HG03342 (cell line): ENCODE measurements around the gene RPL22.

Source experiments
- ATAC-seq: cut with Tn5 transposase; IDR thresholded peaks from one replicate; pipeline ENCODE4 v1.9.1; 2021; ENCODE audit warnings: mild to moderate bottlenecking, moderate library complexity; ENCODE audit not compliant: unreplicated experiment

Gene RPL22

DNA sequence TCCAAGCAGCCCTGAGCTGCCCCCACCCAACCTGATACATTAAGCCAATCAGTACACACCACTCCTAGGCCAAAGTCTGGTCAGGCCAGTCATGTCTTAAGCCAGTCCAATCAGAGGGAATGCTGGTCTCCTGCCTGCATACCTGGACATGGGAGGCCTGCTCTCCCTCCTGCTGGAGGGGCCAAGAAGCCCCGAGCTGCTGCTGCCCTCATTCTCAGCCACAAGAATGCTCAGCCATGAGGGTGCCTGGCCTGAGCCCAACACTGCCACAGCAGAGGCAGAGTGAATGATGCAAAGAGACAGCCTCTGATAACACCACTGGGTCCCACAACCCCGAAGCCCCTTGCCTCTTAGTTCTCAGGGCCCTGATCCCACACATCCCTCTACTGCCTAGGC is 42.3 kb downstream of the RPL22 start:
- ATAC-seq: no peak

- no peak for ATAC-seq
Observed at GRCh38 chr1:6154525-6155319, 44.7 kb downstream of the RPL22 start.

DNA sequence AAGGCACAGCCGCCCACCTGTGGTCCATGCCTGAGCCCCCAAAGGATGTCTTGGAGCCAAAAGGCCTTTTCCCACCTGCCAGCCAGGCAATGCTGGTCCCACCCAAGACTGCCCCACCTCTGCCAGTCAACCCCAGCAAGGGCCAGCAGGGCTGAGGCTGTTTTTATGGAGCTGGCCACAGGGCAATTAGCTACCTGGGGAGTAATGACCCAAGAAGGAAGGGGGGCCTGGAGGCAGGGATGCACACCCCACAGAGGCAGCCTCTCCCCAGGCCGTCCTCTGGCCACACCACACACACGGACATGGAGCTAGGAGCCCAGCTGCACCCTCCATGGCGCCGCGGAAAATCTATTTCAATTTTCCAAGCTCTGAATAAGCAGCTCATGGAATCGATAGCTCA is 46.5 kb downstream of the RPL22 start:
- ATAC-seq: no peak

GRCh38 chr1:6152181-6152580 is 47.2 kb downstream of the RPL22 start:
- ATAC-seq: no peak

GRCh38 chr1:6151291-6151822 is 48.0 kb downstream of the RPL22 start:
- no peak for ATAC-seq

DNA sequence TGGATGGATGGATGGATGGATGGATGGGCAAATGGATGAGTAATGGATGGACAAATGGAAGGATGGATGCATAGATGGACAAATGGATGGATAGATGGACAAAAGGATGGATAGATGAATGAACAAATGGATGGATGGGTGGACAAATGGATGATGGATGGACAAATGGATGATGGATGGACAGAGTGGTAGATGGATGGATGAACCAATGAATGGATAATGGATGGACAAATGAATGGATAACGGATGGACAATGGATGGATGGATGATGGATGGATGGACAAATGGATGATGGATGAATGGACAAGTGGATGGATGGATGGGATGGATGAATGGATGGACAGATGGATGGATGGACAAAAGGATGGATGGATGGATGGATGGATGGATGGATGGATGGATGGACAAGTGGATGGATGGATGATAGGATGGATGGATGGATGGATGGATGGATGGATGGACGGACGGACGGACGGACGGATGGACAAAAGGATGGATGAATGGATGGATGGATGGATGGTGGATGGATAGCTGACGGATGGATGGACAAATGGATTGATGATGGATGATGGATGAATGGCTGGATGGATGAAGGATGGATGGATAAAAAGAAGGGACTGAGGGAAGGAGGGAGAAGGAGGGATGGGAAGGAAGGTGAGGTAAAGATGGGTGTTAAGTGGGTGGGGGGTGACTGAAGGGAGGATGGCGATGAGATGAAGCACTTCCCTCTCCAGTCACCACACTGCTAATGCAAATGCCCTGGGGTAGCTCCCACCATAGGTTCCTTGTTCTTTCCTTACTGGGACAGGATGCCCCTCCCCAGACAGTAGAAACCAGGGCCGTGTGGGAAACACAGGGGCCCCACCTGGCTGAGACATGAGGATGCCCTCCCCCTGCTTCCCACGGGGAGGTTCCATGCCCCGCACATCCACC is 49.1 kb downstream of the RPL22 start:
- ATAC-seq: no peak

GRCh38 chr1:6149597-6149996 is 49.8 kb downstream of the RPL22 start:
- ATAC-seq: no peak

DNA sequence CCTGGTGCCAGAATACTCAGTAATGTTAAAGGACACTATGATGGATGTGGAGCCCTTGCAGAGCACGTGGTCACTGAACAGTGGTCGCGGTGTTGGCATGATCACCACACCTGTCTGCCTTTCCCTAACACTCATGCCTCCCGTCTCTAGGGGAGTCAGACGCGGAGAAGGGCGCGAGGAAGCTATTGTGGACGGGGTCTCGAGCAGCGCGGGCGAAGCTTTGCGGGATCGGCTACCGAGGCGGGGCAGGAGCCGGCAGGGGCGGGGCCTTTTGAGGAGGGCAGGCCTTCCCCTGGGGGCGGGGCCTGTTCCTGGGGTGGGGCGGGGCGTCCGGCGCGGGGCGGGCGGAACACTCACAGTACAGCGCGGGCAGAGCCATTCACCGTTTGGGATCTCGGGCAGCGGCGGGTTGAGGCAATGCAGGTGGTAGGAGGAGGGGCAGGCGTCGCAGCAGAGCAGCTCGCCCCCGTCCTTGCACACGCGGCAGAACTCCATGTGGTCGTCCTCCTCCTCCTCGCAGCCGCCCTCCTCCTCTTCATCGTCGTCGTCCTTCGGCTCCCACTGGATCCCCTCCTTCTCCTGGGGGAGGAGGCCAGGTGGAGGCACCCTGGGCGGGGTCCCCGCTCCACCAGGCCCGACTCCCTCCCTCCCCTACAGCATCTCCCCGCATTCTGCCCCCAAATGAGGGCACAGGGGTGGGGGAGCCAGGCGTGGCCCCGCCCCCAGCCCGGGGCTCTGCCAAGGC is 50.7 kb downstream of the RPL22 start:
- ATAC-seq: no peak

GRCh38 chr1:6145864-6146410 is 53.5 kb downstream of the RPL22 start:
- no peak for ATAC-seq

- no peak for ATAC-seq
Observed at GRCh38 chr1:6145396-6145750, 54.0 kb downstream of the RPL22 start.

DNA sequence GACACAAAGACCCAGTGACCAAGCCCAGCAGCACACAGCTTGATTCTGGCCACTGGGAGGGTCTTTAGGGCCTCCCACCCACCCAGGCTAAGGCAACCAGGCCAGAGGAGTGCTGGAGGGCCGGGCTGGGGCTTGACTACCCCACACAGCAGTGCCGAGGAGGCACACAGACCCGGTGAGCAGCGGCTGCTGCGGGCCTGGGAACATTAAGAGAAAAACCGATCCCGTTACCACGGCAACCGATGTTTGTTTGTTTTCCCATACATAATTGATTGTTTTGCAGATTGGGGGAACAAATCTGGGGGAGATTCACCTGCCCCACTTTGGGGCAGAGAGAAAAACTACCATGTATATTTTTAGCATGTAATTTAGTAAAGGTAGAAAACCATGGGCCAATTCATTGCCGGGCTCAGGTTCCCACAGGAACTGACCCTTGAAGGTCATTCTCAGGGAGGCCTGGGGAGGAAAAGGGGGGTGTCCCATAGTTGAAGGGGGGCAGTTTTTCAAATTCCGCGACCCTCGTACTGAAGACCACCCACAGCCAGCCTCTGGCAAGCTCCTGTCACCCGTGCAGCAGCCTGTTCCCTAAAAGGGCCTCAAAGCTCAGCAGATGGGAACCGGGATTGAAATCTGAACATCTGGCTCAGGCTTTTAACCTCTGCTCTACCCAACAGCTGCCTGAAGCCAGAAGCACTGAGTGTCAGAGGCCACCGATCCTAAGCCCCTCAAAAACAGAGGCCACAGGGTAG is 54.6 kb downstream of the RPL22 start:
- ATAC-seq: no peak

GRCh38 chr1:6144175-6144574 is 55.2 kb downstream of the RPL22 start:
- no peak for ATAC-seq

DNA sequence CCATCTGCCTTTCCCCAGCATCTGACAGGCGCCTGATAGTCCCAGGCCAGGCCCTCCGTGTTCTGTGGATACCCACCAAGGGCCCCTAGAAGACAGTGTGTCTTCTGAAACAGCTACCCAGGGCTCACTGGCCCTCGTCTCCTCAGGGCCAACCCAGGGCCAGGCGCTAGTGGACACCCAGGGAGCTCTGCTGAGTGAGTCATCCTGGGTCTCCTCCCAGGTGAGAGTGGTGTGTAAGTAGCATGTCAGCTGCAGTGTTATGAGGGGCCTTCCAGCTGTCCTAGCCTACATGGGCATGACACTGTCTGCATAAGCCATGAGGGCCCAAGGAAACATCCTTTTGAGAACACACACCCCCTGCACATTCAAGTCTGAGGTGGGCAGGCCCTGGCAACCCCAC is 56.0 kb downstream of the RPL22 start:
- no peak for ATAC-seq

- ATAC-seq: no peak
Observed at GRCh38 chr1:6142734-6143133, 56.7 kb downstream of the RPL22 start.

GRCh38 chr1:6142036-6142621 is 57.3 kb downstream of the RPL22 start:
- no peak for ATAC-seq

DNA sequence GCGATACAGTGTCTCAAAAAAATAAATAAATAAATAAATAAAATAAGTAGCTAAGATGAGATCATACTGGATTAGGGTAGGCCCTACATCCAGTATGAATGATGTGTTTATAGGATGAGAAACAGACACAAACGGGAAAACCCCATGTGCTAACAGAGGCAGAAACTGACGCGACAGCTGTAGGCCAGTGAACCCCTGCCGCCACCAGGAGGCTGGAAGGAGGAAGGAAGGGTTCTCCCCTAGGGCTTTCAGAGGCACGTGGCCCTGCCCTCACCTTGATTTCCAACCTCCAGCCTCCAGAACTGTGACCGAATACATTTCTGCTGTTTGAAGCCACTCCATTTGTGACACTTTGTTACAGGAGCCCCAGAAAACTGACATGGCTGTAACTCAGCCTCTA is 57.8 kb downstream of the RPL22 start:
- no peak for ATAC-seq

DNA sequence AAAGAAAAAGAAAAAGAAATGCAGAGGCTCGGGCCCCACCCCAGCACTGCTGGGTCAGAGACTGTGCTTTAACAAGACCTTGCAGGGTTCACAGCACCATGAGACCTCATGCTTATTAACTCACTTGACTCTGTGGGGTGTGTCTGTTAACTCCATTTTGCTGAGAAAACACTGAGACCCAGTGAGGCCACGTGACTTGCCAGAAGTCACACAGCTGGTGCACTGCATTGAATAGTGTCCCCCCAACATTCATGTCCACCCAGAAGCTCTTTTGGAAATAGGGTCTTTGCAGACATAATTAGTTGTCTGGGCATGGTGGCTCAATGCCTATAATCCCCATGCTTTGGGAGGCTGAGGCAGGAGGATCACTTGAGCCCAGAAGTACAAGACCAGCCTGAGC is 59.0 kb downstream of the RPL22 start:
- ATAC-seq: no peak

- no peak for ATAC-seq
Observed at GRCh38 chr1:6137758-6138157, 61.6 kb downstream of the RPL22 start.

GRCh38 chr1:6136516-6137220 is 62.7 kb downstream of the RPL22 start:
- ATAC-seq: no peak
